ENCODE measurements around the gene CCDC174. TPM values are rescaled to one million over a fixed set of nuclear protein-coding genes. Genes with fewer than 3 reads are reported as not detected.

CCDC174 gene
- total and polyA plus RNA-seq, 3 donors from 2014 or later: 19.1 to 38.0 (median 25.3) TPM

DNA sequence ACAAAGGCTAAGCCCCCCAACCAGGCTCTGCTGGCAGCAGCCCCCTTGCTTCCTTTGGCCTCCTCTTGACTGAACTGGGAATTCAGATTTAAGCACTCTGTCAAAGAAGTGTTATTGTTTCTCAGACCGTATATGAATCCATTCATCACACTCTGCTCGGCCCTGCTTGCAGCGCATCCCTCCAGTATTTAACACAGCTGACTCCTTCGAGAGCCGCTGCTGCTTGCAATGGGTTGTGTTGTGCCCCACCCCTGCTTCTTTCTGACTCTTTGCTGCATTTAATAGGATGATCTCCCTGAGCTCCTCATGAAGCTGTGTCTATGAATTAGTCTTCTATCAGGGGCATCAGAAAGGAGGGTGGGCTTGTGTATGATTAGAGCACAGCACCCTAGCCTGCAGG lies 54.5 kb downstream of the CCDC174 start:
- Histone ChIP-seq H3K9me3 (no peaks in the 10 kb centered on the region), H3K27me3 (no peaks in the 10 kb centered on the region), H3K36me3 (ENCODE audit: low read depth, missing control alignments) (no peaks in the 10 kb centered on the region), H3K27ac (no peak overlapping the region), H3K4me1 (no peaks in the 10 kb centered on the region), H3K4me3 (no peak overlapping the region)
- no peak for DNase-seq
- TF ChIP-seq, protein P1, sequence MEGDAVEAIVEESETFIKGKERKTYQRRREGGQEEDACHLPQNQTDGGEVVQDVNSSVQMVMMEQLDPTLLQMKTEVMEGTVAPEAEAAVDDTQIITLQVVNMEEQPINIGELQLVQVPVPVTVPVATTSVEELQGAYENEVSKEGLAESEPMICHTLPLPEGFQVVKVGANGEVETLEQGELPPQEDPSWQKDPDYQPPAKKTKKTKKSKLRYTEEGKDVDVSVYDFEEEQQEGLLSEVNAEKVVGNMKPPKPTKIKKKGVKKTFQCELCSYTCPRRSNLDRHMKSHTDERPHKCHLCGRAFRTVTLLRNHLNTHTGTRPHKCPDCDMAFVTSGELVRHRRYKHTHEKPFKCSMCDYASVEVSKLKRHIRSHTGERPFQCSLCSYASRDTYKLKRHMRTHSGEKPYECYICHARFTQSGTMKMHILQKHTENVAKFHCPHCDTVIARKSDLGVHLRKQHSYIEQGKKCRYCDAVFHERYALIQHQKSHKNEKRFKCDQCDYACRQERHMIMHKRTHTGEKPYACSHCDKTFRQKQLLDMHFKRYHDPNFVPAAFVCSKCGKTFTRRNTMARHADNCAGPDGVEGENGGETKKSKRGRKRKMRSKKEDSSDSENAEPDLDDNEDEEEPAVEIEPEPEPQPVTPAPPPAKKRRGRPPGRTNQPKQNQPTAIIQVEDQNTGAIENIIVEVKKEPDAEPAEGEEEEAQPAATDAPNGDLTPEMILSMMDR (IDR thresholded peaks at IDR 0.05): no peak
- TF ChIP-seq POLR2A (IDR thresholded peaks at IDR 0.05): no peak
- intact Hi-C loops (cut with DNase I; ENCODE audit: low total_unique reads): no loop called here
- 72 to 77% methylated on average over 5 of the region's 5 CpGs for WGBS, 2 donors

DNA sequence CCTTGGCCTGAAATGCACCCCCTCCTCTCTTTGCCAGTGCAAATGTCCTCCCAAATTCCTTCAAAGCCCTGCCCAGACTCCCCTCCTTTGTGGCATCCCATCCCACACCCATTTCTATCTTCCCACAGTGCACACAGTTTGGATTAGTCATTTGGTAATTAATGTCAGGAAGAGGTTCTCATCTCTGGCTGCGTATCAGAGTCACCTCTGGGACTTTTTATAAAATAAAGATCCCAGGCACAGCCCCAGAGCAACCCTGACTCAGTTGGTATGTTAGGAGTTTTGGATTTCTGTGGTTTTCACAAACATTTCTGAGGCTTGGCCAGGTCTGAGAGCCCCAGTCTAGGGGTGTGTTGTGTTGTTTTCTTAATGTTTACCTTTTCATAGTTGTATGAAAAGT lies 65.0 kb downstream of the CCDC174 start:
- Histone ChIP-seq H3K27ac (no peak overlapping the region), H3K4me1 (no peaks in the 10 kb centered on the region), H3K9me3 (no peaks in the 10 kb centered on the region), H3K27me3 (no peaks in the 10 kb centered on the region), H3K36me3 (ENCODE audit: low read depth, missing control alignments) (no peaks in the 10 kb centered on the region), H3K4me3 (no peak overlapping the region)
- no peak for DNase-seq
- no peak for TF ChIP-seq POLR2A (IDR thresholded peaks at IDR 0.05)
- TF ChIP-seq, protein P1 (IDR thresholded peaks at IDR 0.05): no peak
- intact Hi-C loops (cut with DNase I; ENCODE audit: low total_unique reads): no loop called here
- WGBS, 2 donors: 69 to 84% methylated on average over 1 of the region's 1 CpG

DNA sequence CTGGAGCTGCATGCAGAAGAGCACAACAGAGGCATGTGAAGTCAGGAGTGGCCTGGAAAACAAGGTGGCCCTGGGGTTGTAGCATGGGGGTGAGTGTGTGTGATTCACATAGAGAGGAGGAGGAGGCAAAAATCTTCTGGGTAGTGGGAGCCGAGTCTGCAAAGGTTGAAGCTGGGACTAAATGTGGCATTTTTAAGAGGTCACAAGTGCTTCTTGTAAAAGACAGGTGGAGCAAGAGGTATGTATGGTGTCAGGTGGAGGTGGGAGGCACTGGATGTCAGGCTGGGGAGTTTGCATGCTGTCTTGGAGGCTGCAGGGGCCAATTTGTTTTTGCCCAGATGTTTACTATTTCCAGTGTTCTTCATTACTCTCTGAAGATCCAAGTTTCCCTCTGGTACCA lies 65.7 kb downstream of the CCDC174 start:
- H3K27ac ChIP-seq: no peak overlapping the region
- H3K4me1 ChIP-seq: no peaks in the 10 kb centered on the region
- TF ChIP-seq POLR2A (IDR thresholded peaks at IDR 0.05): no peak
- TF ChIP-seq, protein P1 (IDR thresholded peaks at IDR 0.05): no peak
- H3K36me3 ChIP-seq (ENCODE audit: low read depth, missing control alignments): no peaks in the 10 kb centered on the region
- no peaks in the 10 kb centered on the region for H3K9me3 ChIP-seq
- no peak for DNase-seq
- intact Hi-C loops (cut with DNase I; ENCODE audit: low total_unique reads): no loop called here
- H3K27me3 ChIP-seq: no peaks in the 10 kb centered on the region
- 68 to 79% methylated on average over 1 of the region's 1 CpG for WGBS, 2 donors
- no peak overlapping the region for H3K4me3 ChIP-seq

DNA sequence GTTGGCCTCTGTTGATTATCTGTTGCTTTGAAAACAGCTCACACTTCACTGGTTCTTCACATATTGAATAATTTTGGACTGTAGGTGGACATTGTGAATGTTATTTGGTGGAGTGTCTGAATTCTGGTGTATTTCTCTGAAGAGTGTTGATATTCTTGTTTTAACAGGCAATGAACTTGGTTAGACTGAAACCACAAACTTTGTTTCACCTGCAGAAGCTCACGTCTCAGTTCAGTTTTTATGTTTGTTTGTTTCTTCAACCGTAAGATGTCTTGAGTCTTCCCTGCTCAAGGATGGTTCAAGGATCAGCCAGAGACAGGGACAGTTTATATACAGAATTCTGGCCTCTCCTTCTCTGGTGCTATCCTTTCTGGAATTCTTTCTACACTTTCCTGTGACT lies 67.0 kb downstream of the CCDC174 start:
- Histone ChIP-seq H3K27ac (no peak overlapping the region), H3K36me3 (ENCODE audit: low read depth, missing control alignments) (no peaks in the 10 kb centered on the region), H3K9me3 (no peaks in the 10 kb centered on the region), H3K4me3 (no peak overlapping the region), H3K4me1 (no peaks in the 10 kb centered on the region), H3K27me3 (no peaks in the 10 kb centered on the region)
- 86 to 96% methylated on average over 2 of the region's 2 CpGs for WGBS, 2 donors
- intact Hi-C loops (cut with DNase I; ENCODE audit: low total_unique reads): no loop called here
- DNase-seq: no peak
- TF ChIP-seq POLR2A (IDR thresholded peaks at IDR 0.05): no peak
- TF ChIP-seq, protein P1 (IDR thresholded peaks at IDR 0.05): no peak

DNA sequence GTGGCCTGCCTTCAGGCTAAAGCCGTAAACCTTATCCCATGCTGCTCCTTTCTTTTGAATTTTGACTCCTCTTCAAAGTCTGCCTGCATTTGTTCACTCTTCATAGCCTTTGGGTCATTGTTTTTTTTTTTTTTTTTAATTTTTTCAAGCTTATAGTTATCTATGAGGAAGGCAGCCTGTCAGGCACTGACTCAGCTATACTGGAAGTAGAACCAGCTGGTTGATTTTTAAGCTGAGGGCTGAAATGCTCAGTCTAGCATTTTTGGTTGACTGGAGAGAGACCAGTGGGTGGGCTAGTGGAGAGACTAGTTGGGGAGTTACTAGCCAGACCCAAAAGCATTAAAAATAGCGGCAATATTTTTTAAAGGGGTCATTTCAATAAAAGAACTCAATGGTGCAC lies 67.4 kb downstream of the CCDC174 start:
- intact Hi-C loops (cut with DNase I; ENCODE audit: low total_unique reads): no loop called here
- TF ChIP-seq POLR2A (IDR thresholded peaks at IDR 0.05): no peak
- TF ChIP-seq, protein P1 (IDR thresholded peaks at IDR 0.05): no peak
- no peak overlapping the region for H3K27ac ChIP-seq

More for the DNA sequence above, 67.4 kb downstream of the CCDC174 start:
- WGBS, 2 donors: 96 to 100% methylated on average over 2 of the region's 2 CpGs
- no peaks in the 10 kb centered on the region for H3K36me3 ChIP-seq (ENCODE audit: low read depth, missing control alignments)
- no peaks in the 10 kb centered on the region for H3K27me3 ChIP-seq
- DNase-seq: no peak
- H3K9me3 ChIP-seq: no peaks in the 10 kb centered on the region
- no peaks in the 10 kb centered on the region for H3K4me1 ChIP-seq
- no peak overlapping the region for H3K4me3 ChIP-seq

All from testis (tissue), 3 donors.